ENCODE results near the gene HOXA6.

Gene HOXA6

GRCh38 chr7:27172823-27173510, 25.4 kb upstream of the HOXA6 start:
- no peak for FAIRE-seq

GRCh38 chr7:27172315-27172774, 24.8 kb upstream of the HOXA6 start:
- no peak for FAIRE-seq

- FAIRE-seq: no peak
Measured at GRCh38 chr7:27171637-27172314, 24.2 kb upstream of the HOXA6 start.

- FAIRE-seq: no peak
Measured at GRCh38 chr7:27171325-27171636, 23.7 kb upstream of the HOXA6 start.

GRCh38 chr7:27170426-27171324, 23.1 kb upstream of the HOXA6 start:
- FAIRE-seq: peak; percentile 49

GRCh38 chr7:27169658-27170425, 22.3 kb upstream of the HOXA6 start:
- no peak for FAIRE-seq

- no peak for FAIRE-seq
Measured at GRCh38 chr7:27168265-27168947, 20.8 kb upstream of the HOXA6 start.

- no peak for FAIRE-seq
Measured at GRCh38 chr7:27167916-27168264, 20.3 kb upstream of the HOXA6 start.

GRCh38 chr7:27166531-27167505, 19.2 kb upstream of the HOXA6 start:
- no peak for FAIRE-seq

- no peak for FAIRE-seq
Measured at GRCh38 chr7:27165996-27166530, 18.5 kb upstream of the HOXA6 start.

- FAIRE-seq: no peak
Measured at GRCh38 chr7:27165089-27165995, 17.8 kb upstream of the HOXA6 start, which contains the start of gene HOXA9. HOXA9 (minus strand) TSS chr7:27165537; CDS start chr7:27165457, 80 bp downstream.

- FAIRE-seq: no peak
Measured at GRCh38 chr7:27164367-27165088, 17.0 kb upstream of the HOXA6 start.

- no peak for FAIRE-seq
Measured at GRCh38 chr7:27164045-27164366, 16.4 kb upstream of the HOXA6 start.

- no peak for FAIRE-seq
Measured at GRCh38 chr7:27163288-27164044, 15.9 kb upstream of the HOXA6 start.

GRCh38 chr7:27162561-27163287, 15.2 kb upstream of the HOXA6 start:
- no peak for FAIRE-seq

GRCh38 chr7:27161721-27162560, 14.4 kb upstream of the HOXA6 start:
- no peak for FAIRE-seq
